LNCaP clone FGC (cell line): ENCODE results near the gene LSS.
"Not testable (repeated sequence)": the region's sequence is repeated elsewhere in the genome, so short reads cannot be mapped to it uniquely, and the experiment has no call there.

Experiments
- DNase-seq: peaks from one replicate; pipeline ENCODE4 v3.0.0-alpha.2; 2011; ENCODE audit warnings: low read depth
- H3K4me3 ChIP-seq: 2 replicates; pipeline ENCODE4 v1.5.1; 2011; ENCODE audit warnings: mild to moderate bottlenecking, low read depth, low read length, control low read depth
- CTCF ChIP-seq: IDR thresholded peaks from 2 replicates; pipeline ENCODE4 v1.5.1; 2012; ENCODE audit warnings: mild to moderate bottlenecking; ENCODE audit not compliant: control insufficient read depth, insufficient read depth; ENCODE audit errors: extremely low read depth

Gene LSS

GRCh38 chr21:46149205-46149901 is 79.2 kb downstream of the LSS start:
- no peak for TF ChIP-seq CTCF
- no peak overlapping the region for H3K4me3 ChIP-seq

GRCh38 chr21:46148106-46148505 is 80.5 kb downstream of the LSS start:
- DNase-seq: no peak
- H3K4me3 ChIP-seq: no peak overlapping the region
- TF ChIP-seq CTCF: no peak

More at GRCh38 chr21:46149205-46149901, 79.2 kb downstream of the LSS start:
- DNase-seq: no peak

- peak; percentile 28 for DNase-seq
- not testable (repeated sequence) for H3K4me3 ChIP-seq
Observed at GRCh38 chr21:46147429-46147828, 81.1 kb downstream of the LSS start.

GRCh38 chr21:46146856-46147255 is 81.7 kb downstream of the LSS start:
- no peak overlapping the region for H3K4me3 ChIP-seq
- no peak for DNase-seq

More at GRCh38 chr21:46147429-46147828, 81.1 kb downstream of the LSS start:
- TF ChIP-seq CTCF: peak; percentile 80

GRCh38 chr21:46145840-46146691 is 82.5 kb downstream of the LSS start:
- no peak for DNase-seq
- H3K4me3 ChIP-seq: no peak overlapping the region
- no peak for TF ChIP-seq CTCF

More at GRCh38 chr21:46146856-46147255, 81.7 kb downstream of the LSS start:
- no peak for TF ChIP-seq CTCF

GRCh38 chr21:46145159-46145839 is 83.3 kb downstream of the LSS start:
- no peak overlapping the region for H3K4me3 ChIP-seq
- no peak for TF ChIP-seq CTCF
- DNase-seq: no peak
